NCI-H2107 treated with DMSO at 0.1 percent for 48 hours (cell line): ENCODE results near the gene URB2.
"Not testable (repeated sequence)": the region's sequence is repeated elsewhere in the genome, so short reads cannot be mapped to it uniquely, and the experiment has no call there.

Experiments used
- DNase-seq: peaks from one replicate; lab custom pipeline; 2025; ENCODE audit not compliant: unreplicated experiment; lab: John Stamatoyannopoulos, UW

Gene URB2

GRCh38 chr1:229613938-229614337 is 12.1 kb upstream of the URB2 start:
- DNase-seq, result no peak

- no peak for DNase-seq
Measured at GRCh38 chr1:229614701-229615100, 11.3 kb upstream of the URB2 start.

DNA sequence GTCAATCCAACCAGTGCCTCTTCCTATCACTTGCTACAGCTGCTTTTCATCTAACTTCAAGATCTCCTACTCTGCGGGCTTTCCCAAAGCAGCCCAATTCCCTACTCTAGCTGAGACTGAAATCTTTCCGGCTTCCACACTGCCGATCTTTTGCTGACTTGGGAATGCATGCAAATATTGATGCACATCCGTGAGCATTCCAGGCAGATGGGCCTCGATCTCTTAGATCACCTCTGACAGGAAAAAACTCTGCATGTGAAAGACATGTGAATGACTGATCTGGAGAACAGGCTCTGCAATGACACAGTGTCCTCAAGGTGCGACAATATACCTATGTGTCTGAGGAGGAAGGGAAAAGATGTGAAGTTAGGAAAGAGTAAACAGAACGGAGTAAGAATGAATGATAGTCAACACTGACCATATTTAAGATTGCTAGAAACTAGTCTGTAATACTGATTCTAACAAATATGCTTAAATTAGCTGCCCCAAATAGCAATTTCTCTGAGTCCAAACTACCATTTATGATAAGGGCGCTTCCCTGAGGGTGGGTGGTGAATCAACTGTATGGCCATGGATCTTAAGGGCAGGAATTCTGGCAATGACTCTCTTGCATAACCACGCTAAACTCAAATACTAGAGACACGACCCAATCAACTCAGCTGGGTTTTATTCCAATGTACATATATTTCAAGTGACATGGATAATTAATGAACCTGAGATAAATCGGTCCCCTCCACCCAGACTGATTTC is 8.5 kb upstream of the URB2 start:
- no peak for DNase-seq

GRCh38 chr1:229619002-229619401 is 7.0 kb upstream of the URB2 start:
- no peak for DNase-seq

GRCh38 chr1:229619614-229620013 is 6.4 kb upstream of the URB2 start:
- no peak for DNase-seq

DNA sequence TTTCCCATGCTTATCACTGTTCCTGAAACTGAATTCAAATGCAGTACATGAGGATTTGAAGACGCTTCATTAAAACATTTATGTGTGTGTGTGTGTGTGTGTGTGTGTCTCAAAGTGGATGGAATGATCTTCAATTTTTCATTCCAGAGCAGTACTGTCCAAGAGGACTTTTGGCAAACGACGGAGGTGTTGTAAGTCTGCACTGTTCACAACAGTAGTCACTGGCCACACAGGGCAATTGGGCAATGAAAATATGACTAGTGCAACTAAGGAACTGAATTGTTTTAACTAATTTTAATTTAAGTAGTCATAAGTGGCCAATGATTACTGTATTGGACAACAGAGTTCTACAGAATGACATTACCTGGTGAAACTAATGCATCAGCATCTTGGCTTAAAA is 5.2 kb upstream of the URB2 start:
- DNase-seq, result no peak

DNA sequence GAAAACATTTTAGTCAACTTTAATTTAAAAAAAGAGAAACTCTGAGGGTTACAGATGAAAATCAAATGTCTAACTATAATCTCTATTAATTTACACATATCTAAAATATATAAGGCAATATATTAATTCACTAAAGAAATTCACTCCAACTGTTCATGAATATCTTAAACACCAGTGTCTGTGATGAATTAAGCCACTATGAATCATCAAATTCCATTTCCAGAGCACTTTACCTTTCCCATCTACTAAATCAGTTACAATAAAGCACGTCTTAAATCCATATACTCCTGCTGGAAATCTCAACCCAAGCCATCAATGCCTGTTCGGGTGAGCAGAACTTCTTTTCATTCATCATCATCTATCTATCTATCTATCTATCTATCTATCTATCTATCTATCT is 4.4 kb upstream of the URB2 start:
- no peak for DNase-seq

GRCh38 chr1:229622641-229623120 is 3.4 kb upstream of the URB2 start:
- not testable (repeated sequence) for DNase-seq

GRCh38 chr1:229623225-229623624 is 2.8 kb upstream of the URB2 start:
- no peak for DNase-seq

DNA sequence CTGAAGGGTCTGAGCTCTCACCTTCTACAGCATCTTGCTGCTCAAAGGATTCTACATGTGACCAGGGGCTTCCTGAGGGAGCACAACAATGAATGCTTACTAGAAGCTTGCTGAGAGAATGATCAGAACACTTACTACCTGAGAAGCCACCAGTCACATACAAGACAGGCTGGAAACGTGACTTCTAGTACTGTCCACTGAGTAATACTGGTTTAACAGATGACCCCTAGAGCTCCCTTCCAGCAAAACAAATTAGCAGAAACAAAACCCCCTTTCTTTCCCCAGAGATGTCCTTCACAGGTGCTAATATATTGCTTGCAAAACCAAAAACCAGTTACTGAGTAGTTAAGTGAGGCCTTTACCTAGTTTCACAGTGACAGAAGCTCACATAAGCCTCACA is 2.2 kb upstream of the URB2 start:
- no peak for DNase-seq

GRCh38 chr1:229624521-229625070 is 1.5 kb upstream of the URB2 start:
- DNase-seq, result no peak

DNA sequence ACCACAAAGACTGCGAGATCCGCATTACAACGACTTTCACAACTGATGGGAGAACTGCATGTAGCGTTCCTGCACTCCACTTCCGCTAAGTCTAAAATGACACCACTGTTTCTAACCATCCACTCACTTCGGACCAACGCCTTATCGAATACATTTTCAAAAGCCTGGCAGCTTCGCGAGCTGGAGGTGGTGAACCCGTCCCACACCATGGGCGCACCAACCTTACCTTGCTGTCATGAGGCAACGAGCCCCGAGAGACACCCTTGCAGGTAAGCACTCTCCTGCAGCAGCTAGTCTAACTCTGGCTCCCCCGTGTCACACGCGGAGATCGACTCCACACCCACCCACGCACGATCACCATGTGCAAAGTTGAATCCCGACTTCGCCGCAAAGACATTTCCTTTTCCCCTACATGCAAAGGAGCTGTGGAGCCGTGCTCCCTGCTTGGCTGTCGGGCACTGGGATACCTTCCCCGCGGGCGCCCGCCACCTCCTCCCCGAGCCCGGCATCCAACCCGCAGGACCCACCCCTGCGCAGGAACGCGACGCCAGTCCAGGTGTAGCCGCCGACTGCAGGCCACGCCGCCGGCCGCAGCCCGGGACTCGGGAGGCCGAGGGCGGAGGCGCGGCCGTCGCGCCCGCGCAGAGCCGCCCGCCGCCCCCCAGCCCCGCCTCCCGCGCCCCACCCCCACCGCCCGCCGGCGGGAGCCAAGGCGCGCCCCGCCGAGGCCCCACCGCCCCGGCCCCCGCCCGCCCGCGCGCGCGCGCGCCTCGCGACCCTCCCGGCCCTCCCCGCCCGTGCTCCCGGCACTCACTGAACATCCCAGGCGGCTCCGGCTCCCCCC is 754 bp upstream of the URB2 start:
- DNase-seq, result peak; percentile 24

DNA sequence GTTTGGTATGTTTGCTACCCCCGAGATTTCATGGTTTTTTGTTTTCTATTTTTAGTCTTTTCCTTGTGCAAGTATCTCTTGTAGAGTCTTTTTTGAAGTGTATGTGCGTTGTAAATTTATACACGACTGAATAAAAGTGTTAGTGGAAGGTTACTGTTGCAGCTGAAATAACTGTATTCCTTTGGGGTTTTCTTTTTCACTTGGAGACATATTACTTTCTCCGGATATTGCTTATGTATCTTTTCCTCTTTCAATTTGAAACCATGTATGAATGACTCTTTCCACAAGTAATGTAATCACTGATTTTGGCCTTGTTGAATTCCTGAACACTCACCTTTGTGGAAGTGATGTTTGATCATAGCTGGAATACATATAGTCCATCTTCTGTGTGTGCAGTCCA is 956 bp downstream of the URB2 start:
- DNase-seq, result no peak

DNA sequence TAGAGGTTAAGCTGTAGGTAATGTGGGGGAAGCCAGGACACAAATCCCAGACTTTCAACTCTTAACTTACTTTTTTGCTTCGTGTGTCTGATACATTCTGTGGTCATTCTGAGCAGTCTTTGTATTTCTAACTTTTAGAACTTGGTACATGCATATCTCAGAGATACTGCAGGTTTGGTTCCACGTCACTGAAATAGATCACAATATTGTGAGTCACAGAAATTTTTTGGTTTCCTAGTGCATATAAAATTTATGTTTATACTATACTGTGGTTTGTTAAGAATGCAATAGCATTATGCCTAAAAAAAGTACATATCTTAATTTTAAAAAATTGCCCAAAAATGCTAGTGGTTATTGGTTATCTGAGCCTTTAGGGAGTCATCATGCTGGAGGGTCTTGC is 3.2 kb downstream of the URB2 start:
- DNase-seq, result no peak

DNA sequence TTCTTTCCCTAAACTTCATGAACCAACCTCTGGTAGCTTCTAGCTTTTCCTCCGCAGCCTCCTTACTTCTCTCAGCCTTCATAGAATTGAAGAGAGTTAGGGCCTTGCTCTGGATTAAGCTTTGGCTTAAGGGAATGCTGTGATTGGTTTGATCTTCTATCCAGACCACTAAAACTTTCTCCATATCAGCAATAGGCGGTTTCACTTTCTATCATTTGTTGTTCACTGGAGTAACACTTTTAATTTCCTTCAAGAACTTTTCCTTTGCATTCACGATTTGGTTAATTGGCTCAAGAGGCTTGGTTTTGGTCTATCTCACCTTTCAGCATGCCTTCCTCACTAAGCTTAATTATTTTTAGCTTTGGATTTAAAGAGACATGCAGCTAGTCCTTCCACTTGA is 5.1 kb downstream of the URB2 start:
- DNase-seq, result no peak

GRCh38 chr1:229631966-229632365 is 5.9 kb downstream of the URB2 start:
- DNase-seq, result no peak

GRCh38 chr1:229636042-229636441 is 10.0 kb downstream of the URB2 start:
- no peak for DNase-seq

DNA sequence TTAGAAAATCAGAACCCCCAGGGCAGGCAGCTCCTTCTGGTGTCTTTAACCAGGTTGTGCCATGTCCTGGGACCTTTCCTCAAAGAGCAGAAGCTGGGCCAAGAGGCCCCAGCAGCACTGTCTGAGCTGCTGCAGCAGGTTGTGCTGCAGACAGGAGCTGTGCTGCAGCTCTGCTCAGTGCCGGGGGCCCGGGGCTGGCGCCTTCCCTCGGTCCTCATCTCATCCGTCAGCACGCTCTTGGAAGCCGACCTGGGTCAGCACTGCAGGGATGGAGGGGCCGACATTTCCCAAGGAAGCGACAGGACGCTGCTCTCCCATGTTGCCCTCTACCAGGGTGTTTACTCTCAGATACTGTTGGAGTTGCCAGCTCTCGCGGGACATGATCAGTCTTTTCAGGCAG is 11.7 kb downstream of the URB2 start:
- DNase-seq, result no peak

DNA sequence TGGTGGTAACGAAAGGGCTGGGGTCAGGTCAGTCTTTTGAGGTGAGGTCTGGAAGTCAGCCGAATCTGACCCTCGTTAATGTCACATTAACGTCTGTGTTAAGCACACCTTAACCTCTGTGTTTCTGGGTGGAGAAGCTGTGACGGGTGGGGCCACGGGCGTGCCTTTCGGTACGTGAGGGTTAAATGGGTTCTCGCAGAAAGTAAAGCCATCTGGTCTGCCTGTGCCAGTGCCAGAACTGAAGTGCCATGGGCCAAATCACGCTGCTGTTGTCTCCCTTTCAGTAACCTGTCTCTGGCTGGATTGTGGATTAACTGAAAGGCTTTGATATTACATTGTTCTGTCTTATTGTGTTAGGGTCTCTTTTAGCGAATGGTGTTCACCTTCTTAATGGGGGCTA is 14.4 kb downstream of the URB2 start:
- DNase-seq, result no peak

DNA sequence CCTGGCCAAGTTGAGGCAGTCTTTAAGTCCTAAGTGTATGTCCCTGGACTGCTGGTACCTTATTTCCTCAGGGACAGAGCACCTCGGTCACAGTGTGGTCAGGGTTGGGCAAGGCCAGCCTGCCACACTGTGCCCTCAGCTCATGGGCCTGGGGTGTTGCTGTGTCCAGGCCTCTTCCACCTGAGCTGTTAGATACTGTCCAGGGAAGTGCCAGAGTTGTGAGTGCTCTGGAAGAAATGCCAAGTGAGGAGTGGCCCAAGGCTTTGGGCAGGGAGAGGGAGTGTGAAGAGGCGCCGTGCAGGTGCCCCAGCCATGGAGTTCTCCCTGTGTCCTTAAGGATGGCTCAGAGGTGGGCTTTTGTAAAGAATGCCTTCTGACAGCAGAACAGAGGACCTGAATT is 15.3 kb downstream of the URB2 start:
- DNase-seq, result no peak

DNA sequence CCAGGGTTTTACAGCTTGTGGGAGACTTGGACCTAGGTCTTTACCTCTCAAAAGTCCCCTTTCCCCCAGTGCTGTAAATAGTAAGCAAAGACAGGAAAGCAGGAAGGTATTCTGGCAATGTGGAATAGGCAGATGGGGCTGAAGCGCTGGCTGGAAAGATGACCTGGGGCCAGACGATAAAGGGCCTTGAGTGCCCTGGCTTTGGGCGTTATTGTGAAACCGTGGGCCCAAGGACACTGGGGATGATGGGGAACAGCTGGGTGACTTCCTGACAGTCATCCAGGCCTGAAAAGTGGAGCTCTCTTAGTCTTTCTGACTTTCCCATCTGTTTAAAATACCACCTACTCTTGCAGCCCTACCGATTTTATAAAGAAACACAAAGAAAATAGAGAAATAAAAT is 16.3 kb downstream of the URB2 start:
- DNase-seq, result no peak

DNA sequence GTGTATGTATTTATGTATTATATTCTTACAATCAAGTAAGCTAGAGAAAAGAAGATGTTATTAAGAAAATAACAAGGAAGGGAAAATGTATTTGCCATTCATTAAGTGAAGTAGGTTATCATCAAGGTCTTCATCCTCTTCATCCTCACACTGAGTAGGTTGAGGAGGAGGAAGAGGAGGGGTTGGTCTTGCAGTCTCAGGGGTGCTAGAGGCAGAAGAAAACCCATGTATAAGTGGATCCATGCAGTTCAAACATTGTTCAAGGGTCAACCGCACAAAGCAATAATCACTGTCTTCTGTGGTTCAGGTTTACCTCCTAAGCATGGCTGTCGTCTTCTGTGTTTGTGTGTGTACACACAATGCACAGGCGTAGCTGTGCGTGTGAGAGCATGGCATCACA is 16.9 kb downstream of the URB2 start:
- no peak for DNase-seq
